ENCODE data around the gene CMYA5.

DNA sequence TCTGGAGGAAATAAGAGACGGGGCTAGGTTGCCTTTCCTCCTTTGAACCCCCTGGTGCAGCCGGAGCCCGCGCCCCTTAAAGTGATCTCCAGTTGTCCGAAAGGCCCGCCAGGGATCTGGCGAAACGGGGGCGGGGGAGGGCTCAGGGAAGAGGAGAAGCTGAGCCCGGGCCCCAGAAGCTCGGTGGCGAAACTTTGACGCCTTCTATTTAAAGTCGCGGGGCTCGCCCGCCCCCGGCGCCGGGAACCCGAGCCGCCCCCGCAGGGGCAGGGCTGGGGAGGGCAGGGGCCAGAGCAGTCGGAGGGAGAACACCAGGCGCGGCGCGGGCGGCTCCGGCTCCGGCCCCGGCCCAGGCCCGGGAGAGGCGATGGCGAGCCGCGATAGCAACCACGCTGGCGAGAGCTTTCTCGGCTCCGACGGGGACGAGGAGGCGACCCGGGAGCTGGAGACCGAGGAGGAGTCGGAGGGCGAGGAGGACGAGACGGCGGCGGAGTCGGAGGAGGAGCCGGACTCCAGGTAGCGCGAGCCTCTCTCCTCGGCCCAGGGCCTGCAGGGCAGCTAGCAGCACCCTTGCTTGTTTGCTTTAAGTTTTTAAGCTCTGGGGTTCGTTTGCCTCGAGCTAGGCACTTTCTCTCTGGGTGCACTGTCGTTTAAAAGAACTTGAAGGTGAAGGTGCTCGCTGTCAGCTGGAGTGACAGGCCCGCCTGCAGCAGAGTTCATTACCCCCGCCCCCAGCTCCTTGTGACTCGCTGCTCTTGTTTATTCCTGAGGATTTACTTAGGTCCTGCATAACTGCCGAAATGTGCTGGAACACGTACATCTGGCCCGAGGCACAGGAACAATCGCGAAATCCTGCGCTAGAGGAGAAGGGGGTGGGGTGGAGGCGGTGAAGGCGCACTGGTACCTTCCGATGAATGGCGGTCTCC is at the start of gene CMYA5:
- TF ChIP-seq POLR2A (IDR thresholded peaks at IDR 0.05) = peak in 1 of 2 donors; percentile 51
- TF ChIP-seq, protein P1, sequence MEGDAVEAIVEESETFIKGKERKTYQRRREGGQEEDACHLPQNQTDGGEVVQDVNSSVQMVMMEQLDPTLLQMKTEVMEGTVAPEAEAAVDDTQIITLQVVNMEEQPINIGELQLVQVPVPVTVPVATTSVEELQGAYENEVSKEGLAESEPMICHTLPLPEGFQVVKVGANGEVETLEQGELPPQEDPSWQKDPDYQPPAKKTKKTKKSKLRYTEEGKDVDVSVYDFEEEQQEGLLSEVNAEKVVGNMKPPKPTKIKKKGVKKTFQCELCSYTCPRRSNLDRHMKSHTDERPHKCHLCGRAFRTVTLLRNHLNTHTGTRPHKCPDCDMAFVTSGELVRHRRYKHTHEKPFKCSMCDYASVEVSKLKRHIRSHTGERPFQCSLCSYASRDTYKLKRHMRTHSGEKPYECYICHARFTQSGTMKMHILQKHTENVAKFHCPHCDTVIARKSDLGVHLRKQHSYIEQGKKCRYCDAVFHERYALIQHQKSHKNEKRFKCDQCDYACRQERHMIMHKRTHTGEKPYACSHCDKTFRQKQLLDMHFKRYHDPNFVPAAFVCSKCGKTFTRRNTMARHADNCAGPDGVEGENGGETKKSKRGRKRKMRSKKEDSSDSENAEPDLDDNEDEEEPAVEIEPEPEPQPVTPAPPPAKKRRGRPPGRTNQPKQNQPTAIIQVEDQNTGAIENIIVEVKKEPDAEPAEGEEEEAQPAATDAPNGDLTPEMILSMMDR (IDR thresholded peaks at IDR 0.05) = no peak

All from thyroid gland (tissue), 4 donors.